ENCODE measurements around the gene TCTN2.

DNA sequence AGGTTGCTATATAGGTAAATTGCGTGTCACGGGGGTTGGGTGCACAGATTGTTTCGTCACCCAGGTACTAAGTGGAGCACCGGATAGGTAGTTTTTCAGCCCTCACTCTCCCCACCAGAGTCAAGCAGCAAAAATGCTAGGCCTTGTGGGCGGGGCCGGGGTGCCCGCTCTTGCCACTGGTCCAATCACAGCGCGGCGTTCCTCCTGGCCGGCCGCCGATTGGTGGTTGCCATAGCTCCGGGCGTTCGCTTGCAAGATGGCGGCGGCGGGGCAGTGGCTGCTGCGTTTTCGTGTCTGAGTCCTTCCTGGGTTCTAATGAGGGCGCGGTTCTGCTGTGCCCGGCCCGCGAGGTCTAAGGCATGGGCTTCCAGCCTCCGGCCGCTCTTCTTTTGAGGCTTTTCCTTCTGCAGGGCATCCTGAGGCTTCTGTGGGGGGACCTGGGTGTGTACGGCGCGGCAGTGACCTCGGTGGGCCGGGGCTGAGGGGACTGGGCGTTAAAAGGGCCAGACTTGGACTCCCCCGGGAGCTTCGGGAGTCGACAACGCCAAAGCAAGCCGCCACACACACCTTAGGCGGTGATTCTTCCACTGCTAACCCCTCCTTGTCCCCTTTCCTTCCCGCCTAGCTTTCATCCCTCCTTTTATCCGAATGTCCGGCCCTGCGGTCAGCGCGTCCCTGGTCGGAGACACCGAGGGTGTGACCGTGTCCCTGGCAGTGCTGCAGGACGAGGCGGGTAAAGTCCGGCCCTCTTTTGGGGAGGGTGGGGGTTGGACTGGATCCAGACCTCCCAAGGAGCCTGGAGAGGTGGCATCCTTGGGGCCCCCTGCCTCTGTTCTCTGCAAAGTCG, at the start of gene TCTN2:
- TF ChIP-seq L3MBTL2 (IDR thresholded peaks at IDR 0.05) (peak; percentile 70; the same call in 1 of the 2 replicates), CEBPB (tag; IDR thresholded peaks at IDR 0.05) (no peak), HDGF (IDR thresholded peaks at IDR 0.05) (no peak), STAG1 (CRISPR knock-in tag; IDR thresholded peaks at IDR 0.05; ENCODE audit: borderline replicate concordance) (no peak), ATF1 (CRISPR knock-in tag; IDR thresholded peaks at IDR 0.05) (no peak), ATF1 (tag; IDR thresholded peaks at IDR 0.05) (0 out of 2 replicates have a peak, but pooled peaks have one; percentile 57)
- TF ChIP-seq, protein P1, sequence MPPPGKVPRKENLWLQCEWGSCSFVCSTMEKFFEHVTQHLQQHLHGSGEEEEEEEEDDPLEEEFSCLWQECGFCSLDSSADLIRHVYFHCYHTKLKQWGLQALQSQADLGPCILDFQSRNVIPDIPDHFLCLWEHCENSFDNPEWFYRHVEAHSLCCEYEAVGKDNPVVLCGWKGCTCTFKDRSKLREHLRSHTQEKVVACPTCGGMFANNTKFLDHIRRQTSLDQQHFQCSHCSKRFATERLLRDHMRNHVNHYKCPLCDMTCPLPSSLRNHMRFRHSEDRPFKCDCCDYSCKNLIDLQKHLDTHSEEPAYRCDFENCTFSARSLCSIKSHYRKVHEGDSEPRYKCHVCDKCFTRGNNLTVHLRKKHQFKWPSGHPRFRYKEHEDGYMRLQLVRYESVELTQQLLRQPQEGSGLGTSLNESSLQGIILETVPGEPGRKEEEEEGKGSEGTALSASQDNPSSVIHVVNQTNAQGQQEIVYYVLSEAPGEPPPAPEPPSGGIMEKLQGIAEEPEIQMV (tag; conservative IDR thresholded peaks at IDR 0.05; ENCODE audit: low read depth): no peak

All from K562 (cell line).